PFSK-1 (cell line): ENCODE data around the gene IGLL5.

ENCODE experiments used
- FOXP2 ChIP-seq: optimal IDR thresholded peaks from 2 replicates; pipeline ENCODE3; 2011; ENCODE audit warnings: borderline replicate concordance, control low read depth, inconsistent platforms; ENCODE audit not compliant: insufficient read depth; ENCODE audit errors: extremely low read length, extremely low read depth
- POLR2AphosphoS5 ChIP-seq: IDR thresholded peaks from 2 replicates; pipeline ENCODE4 v1.6.1; 2012; ENCODE audit warnings: low read depth, mild to moderate bottlenecking, control low read depth, low read length, moderate library complexity
- REST ChIP-seq, 2 experiments: IDR thresholded peaks; 2 replicates each; pipeline versions ENCODE4 v1.6.1 to v1.8.0; 2011 to 2012; ENCODE audit warnings: low read depth in 2 of 2, low read length in 2 of 2, control low read depth in 1 of 2, inconsistent platforms in 1 of 2, mild to moderate bottlenecking in 1 of 2, moderate library complexity in 1 of 2; ENCODE audit not compliant: insufficient read depth in 1 of 2
- SIN3A ChIP-seq: IDR thresholded peaks from 2 replicates; pipeline ENCODE4 v1.6.1; 2012; ENCODE audit warnings: mild to moderate bottlenecking, low read length, moderate library complexity, borderline replicate concordance; ENCODE audit not compliant: insufficient read depth
- TAF1 ChIP-seq: IDR thresholded peaks from 2 replicates; pipeline ENCODE4 v1.6.1; 2012; ENCODE audit warnings: low read length, control low read depth, borderline replicate concordance; ENCODE audit not compliant: insufficient read depth

IGLL5 gene

DNA sequence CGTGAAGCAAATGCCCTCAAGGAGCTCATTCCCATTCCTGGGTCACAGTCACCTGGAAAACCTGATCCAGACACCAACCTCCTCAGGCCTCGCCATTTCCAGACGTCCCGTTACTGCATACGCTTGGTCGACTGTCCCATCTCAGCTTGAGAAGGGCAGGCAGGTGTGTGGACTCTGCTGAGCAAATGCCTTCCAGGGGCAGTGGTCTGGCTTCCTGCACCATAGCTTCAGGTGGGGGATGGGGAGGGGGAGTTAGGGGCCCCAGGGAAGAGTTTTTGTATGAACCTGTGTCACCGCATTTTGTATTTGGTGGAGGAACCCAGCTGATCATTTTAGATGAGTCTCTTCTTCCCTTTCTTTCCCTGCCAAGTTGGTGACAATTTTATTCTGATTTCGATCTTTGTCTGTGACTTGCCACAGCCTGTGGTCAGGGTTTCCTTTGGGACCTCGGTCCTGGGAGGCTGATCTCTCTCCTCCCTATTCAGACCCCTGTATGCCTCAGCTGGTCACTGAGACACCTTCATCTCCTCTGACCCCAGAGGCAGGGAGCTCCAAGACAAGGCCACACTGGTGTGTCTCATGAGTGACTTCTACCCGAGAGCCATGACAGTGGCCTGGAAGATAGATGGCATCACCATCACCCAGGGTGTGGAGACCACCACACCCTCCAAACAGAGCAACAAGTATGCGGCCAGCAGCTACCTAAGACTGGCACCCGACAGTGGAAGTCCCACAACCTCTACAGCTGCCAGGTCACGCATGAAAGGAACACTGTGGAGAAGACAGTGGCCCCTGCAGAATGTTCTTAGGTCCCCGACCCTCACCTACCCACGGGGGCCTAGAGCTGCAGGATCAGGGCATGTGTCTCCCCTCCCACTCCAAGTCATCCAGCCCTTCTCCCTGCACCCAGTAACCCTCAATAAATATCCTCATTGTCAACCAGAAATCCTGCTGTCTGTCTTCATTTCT lies 22.9 kb downstream of the IGLL5 start:
- no peak for TF ChIP-seq REST (IDR thresholded peaks at IDR 0.05; ENCODE audit: insufficient read depth in 1 of 2, low read depth in 2 of 2, low read length in 2 of 2)
- TF ChIP-seq POLR2AphosphoS5 = no peak
- no peak for TF ChIP-seq SIN3A
- no peak for TF ChIP-seq FOXP2
- no peak for TF ChIP-seq TAF1

DNA sequence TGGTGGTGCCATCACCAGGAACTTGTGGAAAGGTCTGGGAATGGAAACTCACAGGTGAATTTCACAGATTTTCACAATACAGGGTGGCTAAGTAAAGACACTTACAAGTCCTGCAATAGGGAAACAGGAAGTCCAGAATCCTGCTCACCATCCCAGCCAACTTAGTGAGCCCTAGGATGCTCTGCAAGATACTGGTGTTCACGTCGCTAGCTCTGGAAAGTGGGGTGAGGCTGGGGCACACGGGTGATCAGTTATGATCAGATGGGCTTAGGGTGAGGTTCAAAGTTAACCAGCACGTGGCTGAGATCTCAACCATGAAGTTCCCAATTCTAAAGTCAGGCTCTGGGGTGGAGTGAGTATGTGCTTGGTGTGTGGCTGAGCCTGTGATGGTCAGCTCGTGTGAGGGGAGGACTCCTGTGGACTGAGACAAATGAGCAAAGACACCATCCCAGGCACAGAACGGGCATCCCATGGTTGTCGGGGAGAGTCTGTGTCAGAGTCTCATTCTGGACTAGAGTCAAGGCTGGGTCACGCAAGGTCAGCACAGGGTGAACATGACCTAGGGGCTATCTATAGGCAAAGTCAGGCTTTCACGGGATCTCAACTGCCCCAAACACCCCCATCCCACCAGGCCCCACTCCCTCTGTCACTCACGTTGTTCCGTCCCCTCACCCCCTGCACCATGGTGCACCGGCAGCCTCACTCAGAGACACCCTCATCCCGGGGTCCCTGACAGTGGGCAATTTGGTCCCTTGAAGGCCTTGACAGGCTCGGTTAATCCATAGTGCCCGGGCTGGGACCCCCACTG lies 23.9 kb downstream of the IGLL5 start:
- TF ChIP-seq SIN3A (no peak), REST (IDR thresholded peaks at IDR 0.05; ENCODE audit: insufficient read depth in 1 of 2, low read depth in 2 of 2, low read length in 2 of 2) (no peak), POLR2AphosphoS5 (no peak), TAF1 (no peak), FOXP2 (no peak)

GRCh38 chr22:22912135-22912987 lies 24.7 kb downstream of the IGLL5 start:
- TF ChIP-seq SIN3A (no peak), POLR2AphosphoS5 (no peak), FOXP2 (no peak), REST (IDR thresholded peaks at IDR 0.05; ENCODE audit: insufficient read depth in 1 of 2, low read depth in 2 of 2, low read length in 2 of 2) (no peak), TAF1 (no peak)

GRCh38 chr22:22912988-22913253 lies 25.3 kb downstream of the IGLL5 start:
- TF ChIP-seq POLR2AphosphoS5 (no peak), REST (IDR thresholded peaks at IDR 0.05; ENCODE audit: insufficient read depth in 1 of 2, low read depth in 2 of 2, low read length in 2 of 2) (no peak), FOXP2 (no peak), SIN3A (no peak), TAF1 (no peak)
